PC-3 (cell line): ENCODE data around the gene PPM1L. TPM values are rescaled to one million over a fixed set of nuclear protein-coding genes. Genes with fewer than 3 reads are reported as not detected.

ENCODE experiments used
- ATAC-seq: fragments of 200-7000 bp; cut with Tn5 transposase; 2 replicates; pipeline ENCODE4 v1.9.1; 2020; ENCODE audit warnings: mild to moderate bottlenecking, moderate library complexity
- BruUV-seq: library from RNA; stranded (reverse); fragments of 400-500 nt; replicated peaks from 2 replicates; lab custom pipeline; 2021; lab: Mats Ljungman, UMichigan
- CTCF ChIA-PET: fragments of 300-600 bp; sonication (Branson Sonifier 250); formaldehyde crosslinking; loops from one replicate; lab custom pipeline; 2022; ENCODE audit warnings: antibody characterized with exemption; lab: Charles Lee
- POLR2A ChIA-PET: fragments of 300-600 bp; sonication (Branson Sonifier 250); formaldehyde crosslinking; loops from one replicate; lab custom pipeline; 2022; ENCODE audit warnings: antibody characterized with exemption; ENCODE audit not compliant: unreplicated experiment; lab: Charles Lee
- DNase-seq: peaks from one replicate; pipeline ENCODE4 v3.0.0-alpha.2; 2015
- H2AFZ ChIP-seq: fragments of 300-600 bp; sonication (generic); 2 replicates; pipeline ENCODE4 v1.6.0; 2016; ENCODE audit warnings: antibody characterized with exemption, low read length
- H3F3A ChIP-seq: fragments of 300-600 bp; sonication (generic); one replicate; pipeline ENCODE4 v1.6.0; 2017; ENCODE audit warnings: antibody characterized with exemption, low read length, control low read depth, mild to moderate bottlenecking; ENCODE audit not compliant: unreplicated experiment
- H3K27ac ChIP-seq: fragments of 300-600 bp; sonication (generic); 2 replicates; pipeline ENCODE4 v1.5.1; 2016; ENCODE audit warnings: mild to moderate bottlenecking, low read length
- H3K27me3 ChIP-seq: fragments of 300-600 bp; sonication (generic); 2 replicates; pipeline ENCODE4 v1.6.1; 2016; ENCODE audit warnings: low read length, mixed read lengths
- H3K36me3 ChIP-seq: fragments of 300-600 bp; sonication (generic); 2 replicates; pipeline ENCODE4 v1.6.1; 2016; ENCODE audit warnings: low read depth, mixed run types, low read length, mixed read lengths
- H3K4me1 ChIP-seq: fragments of 300-600 bp; sonication (generic); 2 replicates; pipeline ENCODE4 v1.5.1; 2016; ENCODE audit warnings: low read length; ENCODE audit not compliant: insufficient read depth
- H3K4me2 ChIP-seq: fragments of 300-600 bp; sonication (generic); 2 replicates; pipeline ENCODE4 v1.6.0; 2016; ENCODE audit warnings: low read length
- H3K4me3 ChIP-seq: fragments of 300-600 bp; sonication (generic); 2 replicates; pipeline ENCODE4 v1.5.1; 2016; ENCODE audit warnings: mild to moderate bottlenecking, low read length, mixed read lengths
- H3K79me2 ChIP-seq: fragments of 300-600 bp; sonication (generic); 2 replicates; pipeline ENCODE4 v1.6.1; 2017; ENCODE audit warnings: low read length, mixed read lengths
- H3K9ac ChIP-seq: fragments of 300-600 bp; sonication (generic); 2 replicates; pipeline ENCODE4 v1.6.0; 2016; ENCODE audit warnings: mild to moderate bottlenecking, low read length
- H3K9me2 ChIP-seq: fragments of 300-600 bp; sonication (generic); replicated peaks from 2 replicates; pipeline ENCODE4 v1.6.1; 2016; ENCODE audit warnings: mixed run types, low read length, mixed read lengths
- H3K9me3 ChIP-seq: fragments of 300-600 bp; sonication (generic); 2 replicates; pipeline ENCODE4 v1.6.1; 2016; ENCODE audit warnings: low read length, mixed read lengths
- H4K20me1 ChIP-seq: fragments of 300-600 bp; sonication (generic); 2 replicates; pipeline ENCODE4 v1.6.1; 2016; ENCODE audit warnings: low read length, mixed read lengths
- EZH2 ChIP-seq: fragments of 300-600 bp; sonication (generic); IDR thresholded peaks from one replicate; pipeline ENCODE4 v1.6.1; 2017; ENCODE audit warnings: antibody characterized with exemption, mild to moderate bottlenecking, low read length; ENCODE audit not compliant: unreplicated experiment
- EZH2phosphoT487 ChIP-seq: fragments of 300-600 bp; sonication (generic); IDR thresholded peaks from 2 replicates; pipeline ENCODE4 v1.6.1; 2018; ENCODE audit warnings: mild to moderate bottlenecking, antibody characterized with exemption, low read length, borderline replicate concordance
- intact Hi-C: fragments of 100-400 bp; cut with micrococcal nuclease; formaldehyde crosslinking; loops from 2 replicates; pipeline ENCODE4 v1.9.0; 2023
- total RNA-seq: library from RNA; depleted of rRNA; stranded (reverse); fragments of >200 nt; gene quantifications from 2 replicates; pipeline ENCODE4 v1.2.3, GENCODE V29; 2014
- TF ChIP-seq, protein P1 (sequence below): fragments of 300-600 bp; sonication (generic); conservative IDR thresholded peaks from 2 replicates; pipeline ENCODE4 v1.5.1; 2017; ENCODE audit warnings: antibody characterized with exemption, low read depth, mild to moderate bottlenecking, low read length

The PPM1L gene
- total RNA-seq, 1 experiment from 2014 or later, result 7.0 TPM

DNA sequence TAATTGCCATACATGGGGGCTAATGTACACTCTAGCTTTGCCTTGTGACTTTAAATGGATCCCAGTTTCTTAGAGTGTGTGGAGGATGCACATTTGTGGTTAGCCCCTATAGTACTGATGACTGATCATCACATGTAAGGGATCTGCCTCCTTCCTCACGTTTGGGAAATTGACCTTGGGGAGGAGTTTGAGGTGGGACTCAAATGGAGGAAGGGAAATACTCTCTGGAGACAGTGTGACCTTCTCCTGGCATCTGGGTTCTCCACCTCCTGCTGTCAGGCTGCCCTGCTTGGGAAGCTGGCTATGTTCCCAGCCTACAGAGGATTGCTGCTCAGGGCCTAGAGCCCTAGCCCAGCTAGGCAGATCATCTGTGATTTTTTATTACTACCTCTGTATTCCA lies 48.7 kb downstream of the PPM1L start:
- TF ChIP-seq, protein P1, sequence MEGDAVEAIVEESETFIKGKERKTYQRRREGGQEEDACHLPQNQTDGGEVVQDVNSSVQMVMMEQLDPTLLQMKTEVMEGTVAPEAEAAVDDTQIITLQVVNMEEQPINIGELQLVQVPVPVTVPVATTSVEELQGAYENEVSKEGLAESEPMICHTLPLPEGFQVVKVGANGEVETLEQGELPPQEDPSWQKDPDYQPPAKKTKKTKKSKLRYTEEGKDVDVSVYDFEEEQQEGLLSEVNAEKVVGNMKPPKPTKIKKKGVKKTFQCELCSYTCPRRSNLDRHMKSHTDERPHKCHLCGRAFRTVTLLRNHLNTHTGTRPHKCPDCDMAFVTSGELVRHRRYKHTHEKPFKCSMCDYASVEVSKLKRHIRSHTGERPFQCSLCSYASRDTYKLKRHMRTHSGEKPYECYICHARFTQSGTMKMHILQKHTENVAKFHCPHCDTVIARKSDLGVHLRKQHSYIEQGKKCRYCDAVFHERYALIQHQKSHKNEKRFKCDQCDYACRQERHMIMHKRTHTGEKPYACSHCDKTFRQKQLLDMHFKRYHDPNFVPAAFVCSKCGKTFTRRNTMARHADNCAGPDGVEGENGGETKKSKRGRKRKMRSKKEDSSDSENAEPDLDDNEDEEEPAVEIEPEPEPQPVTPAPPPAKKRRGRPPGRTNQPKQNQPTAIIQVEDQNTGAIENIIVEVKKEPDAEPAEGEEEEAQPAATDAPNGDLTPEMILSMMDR, result no peak
- TF ChIP-seq EZH2, result no peak
- TF ChIP-seq EZH2phosphoT487, result no peak

DNA sequence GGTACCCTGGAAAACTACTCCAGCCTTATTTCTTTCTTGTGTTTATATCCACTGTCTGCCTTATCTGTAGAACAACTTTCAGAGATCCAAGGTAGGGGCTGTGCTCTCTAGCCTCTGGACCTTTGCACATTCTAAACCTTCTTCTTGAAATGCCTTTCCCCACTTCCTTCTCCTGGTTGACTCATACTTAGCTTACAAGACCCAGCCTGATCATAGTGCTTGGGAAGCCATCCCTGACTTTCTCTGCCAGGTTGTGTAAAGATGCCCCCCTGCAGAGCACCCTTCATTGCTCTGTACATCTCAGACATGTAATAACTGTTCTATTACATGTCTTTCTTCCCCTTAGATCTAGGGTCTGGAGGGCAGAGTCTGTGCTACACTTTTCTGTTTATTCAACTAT lies 50.1 kb downstream of the PPM1L start:
- Histone ChIP-seq H3K4me3 (no peak overlapping the region), H3K9me2 (no peaks in the 10 kb centered on the region), H3K27ac (no peak overlapping the region), H3K36me3 (no peaks in the 10 kb centered on the region), H3K9me3 (no peaks in the 10 kb centered on the region), H3K4me2 (no peak overlapping the region), H3K9ac (no peak overlapping the region), H2AFZ (no peak overlapping the region), H3K4me1 (no peaks in the 10 kb centered on the region), H3K27me3 (no peaks in the 10 kb centered on the region), H4K20me1 (no peaks in the 10 kb centered on the region), H3F3A (no peaks in the 10 kb centered on the region), H3K79me2 (no peaks in the 10 kb centered on the region)
- BruUV-seq, result no TSS peak
- ATAC-seq, result peak; percentile 24; the same call in 1 of the 2 replicates
- POLR2A ChIA-PET, result no interaction called here
- no peak for DNase-seq
- intact Hi-C loops, result no loop called here
- no peak for TF ChIP-seq EZH2
- TF ChIP-seq, protein P1, result no peak
- TF ChIP-seq EZH2phosphoT487, result no peak
- CTCF ChIA-PET, result no interaction called here

More for the DNA sequence above, 48.7 kb downstream of the PPM1L start:
- Histone ChIP-seq H3K36me3 (no peaks in the 10 kb centered on the region), H3K27me3 (no peaks in the 10 kb centered on the region), H3K79me2 (no peaks in the 10 kb centered on the region), H3K9ac (no peak overlapping the region), H3K4me2 (no peak overlapping the region), H3K27ac (no peak overlapping the region), H3F3A (no peaks in the 10 kb centered on the region), H4K20me1 (no peaks in the 10 kb centered on the region), H3K4me3 (no peak overlapping the region), H3K9me3 (no peaks in the 10 kb centered on the region), H3K9me2 (no peaks in the 10 kb centered on the region), H3K4me1 (no peaks in the 10 kb centered on the region), H2AFZ (no peak overlapping the region)
- intact Hi-C loops, result no loop called here
- POLR2A ChIA-PET, result no interaction called here
- no TSS peak for BruUV-seq
- ATAC-seq, result no peak
- CTCF ChIA-PET, result no interaction called here
- DNase-seq, result no peak

DNA sequence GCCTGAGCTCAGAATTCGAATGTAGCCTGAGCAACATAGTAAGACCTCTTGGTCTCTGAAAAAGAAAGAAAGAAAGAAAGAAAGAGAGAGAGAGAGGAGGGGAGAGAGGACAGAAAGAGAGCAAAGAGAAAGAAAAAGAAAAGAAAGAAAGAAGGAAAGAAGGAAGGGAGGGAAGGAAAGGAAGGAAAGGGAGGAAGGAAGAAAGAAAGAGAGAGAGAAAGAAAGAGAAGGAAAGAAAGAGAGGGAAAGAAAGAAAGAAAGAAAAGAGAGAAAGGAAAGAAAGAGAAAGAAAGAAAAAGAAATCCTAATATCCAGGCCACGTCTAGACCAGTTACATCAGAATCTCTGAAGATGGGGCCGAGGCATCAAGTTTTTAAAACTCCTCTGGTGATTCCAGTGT lies 50.7 kb downstream of the PPM1L start:
- ATAC-seq (no peak), DNase-seq (no peak)
- BruUV-seq, result no TSS peak
- ChIA-PET POLR2A (no interaction called here), CTCF (no interaction called here)
- no peaks in the 10 kb centered on the region for H3F3A ChIP-seq
- no peaks in the 10 kb centered on the region for H3K4me1 ChIP-seq
- no peaks in the 10 kb centered on the region for H3K36me3 ChIP-seq
- H3K27me3 ChIP-seq, result no peaks in the 10 kb centered on the region
- H3K27ac ChIP-seq, result no peak overlapping the region
- H3K9me2 ChIP-seq, result no peaks in the 10 kb centered on the region
- no peaks in the 10 kb centered on the region for H4K20me1 ChIP-seq
- no peak overlapping the region for H3K4me3 ChIP-seq
- H3K79me2 ChIP-seq, result no peaks in the 10 kb centered on the region
- TF ChIP-seq, protein P1, result no peak
- TF ChIP-seq EZH2 (no peak), EZH2phosphoT487 (no peak)
- no peak overlapping the region for H3K4me2 ChIP-seq
- no peaks in the 10 kb centered on the region for H3K9me3 ChIP-seq
- no peak overlapping the region for H2AFZ ChIP-seq
- intact Hi-C loops, result no loop called here
- no peak overlapping the region for H3K9ac ChIP-seq
